Measurements from ENCODE around the gene TTPAL.

Gene TTPAL

GRCh38 chr20:44540834-44541233, 65.2 kb downstream of the TTPAL start:
- Histone ChIP-seq H3K4me3 (ENCODE audit: low read length) (no peak overlapping the region), H3K4me2 (ENCODE audit: low read length) (no peak overlapping the region), H3K9me2 (replicated peaks; ENCODE audit: control insufficient read depth, low read length) (no peaks in the 10 kb centered on the region), H4K20me1 (ENCODE audit: control insufficient read depth, insufficient read depth, low read depth, low read length) (no peaks in the 10 kb centered on the region), H3K79me2 (ENCODE audit: control insufficient read depth, low read length) (no peaks in the 10 kb centered on the region), H3K27ac (ENCODE audit: low read depth, low read length) (no peak overlapping the region), H3K36me3 (ENCODE audit: control insufficient read depth, low read length) (no peaks in the 10 kb centered on the region), H3F3A (ENCODE audit: control insufficient read depth, insufficient read depth) (no peaks in the 10 kb centered on the region), H3K4me1 (ENCODE audit: control insufficient read depth, low read length) (peaks cover 7% of the 10 kb centered on the region), H3K9me3 (ENCODE audit: control insufficient read depth, insufficient read depth, low read length) (no peaks in the 10 kb centered on the region), H3K27me3 (ENCODE audit: control insufficient read depth, low read length) (no peaks in the 10 kb centered on the region)
- TF ChIP-seq CTCF (IDR thresholded peaks at IDR 0.05; ENCODE audit: low read depth, low read length, poor library complexity, severe bottlenecking), result no peak
- no peak for TF ChIP-seq EZH2phosphoT487 (IDR thresholded peaks at IDR 0.05; ENCODE audit: borderline replicate concordance, low read length)

- TF ChIP-seq EZH2phosphoT487 (IDR thresholded peaks at IDR 0.05; ENCODE audit: borderline replicate concordance, low read length) (no peak), CTCF (IDR thresholded peaks at IDR 0.05; ENCODE audit: low read depth, low read length, poor library complexity, severe bottlenecking) (no peak)
- Histone ChIP-seq H3K79me2 (ENCODE audit: control insufficient read depth, low read length) (no peaks in the 10 kb centered on the region), H4K20me1 (ENCODE audit: control insufficient read depth, insufficient read depth, low read depth, low read length) (no peaks in the 10 kb centered on the region)
These were observed 66.3 kb downstream of the TTPAL start for GRCh38 chr20:44541992-44542391.

DNA sequence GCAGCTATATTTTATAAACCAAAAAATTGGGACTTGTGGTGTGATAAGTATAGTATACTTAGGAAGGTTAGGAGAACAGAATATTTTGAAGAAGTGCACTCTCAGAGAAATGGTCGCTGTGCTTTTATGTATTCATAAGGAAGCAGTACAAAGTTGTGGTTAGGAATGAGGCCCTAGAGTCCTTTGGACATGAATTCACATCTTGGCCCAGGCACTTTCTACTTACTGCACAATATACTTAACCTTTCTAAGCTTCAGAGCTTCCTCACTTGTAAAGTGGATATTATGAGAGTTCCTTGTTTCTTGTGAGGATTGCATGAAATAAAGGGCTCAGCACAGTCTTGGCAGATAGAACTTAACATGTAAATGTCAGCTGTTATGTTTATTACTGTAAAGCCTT, 67.2 kb downstream of the TTPAL start:
- H3K4me2 ChIP-seq (ENCODE audit: low read length), result no peak overlapping the region
- TF ChIP-seq EZH2phosphoT487 (IDR thresholded peaks at IDR 0.05; ENCODE audit: borderline replicate concordance, low read length) (no peak), CTCF (IDR thresholded peaks at IDR 0.05; ENCODE audit: low read depth, low read length, poor library complexity, severe bottlenecking) (no peak)
- H3K9me2 ChIP-seq (replicated peaks; ENCODE audit: control insufficient read depth, low read length), result no peaks in the 10 kb centered on the region
- H4K20me1 ChIP-seq (ENCODE audit: control insufficient read depth, insufficient read depth, low read depth, low read length), result no peaks in the 10 kb centered on the region
- no peak overlapping the region for H3K27ac ChIP-seq (ENCODE audit: low read depth, low read length)
- H3K36me3 ChIP-seq (ENCODE audit: control insufficient read depth, low read length), result no peaks in the 10 kb centered on the region
- no peaks in the 10 kb centered on the region for H3K9me3 ChIP-seq (ENCODE audit: control insufficient read depth, insufficient read depth, low read length)
- no peaks in the 10 kb centered on the region for H3F3A ChIP-seq (ENCODE audit: control insufficient read depth, insufficient read depth)
- H3K79me2 ChIP-seq (ENCODE audit: control insufficient read depth, low read length), result no peaks in the 10 kb centered on the region
- no peak overlapping the region for H3K4me3 ChIP-seq (ENCODE audit: low read length)
- no peaks in the 10 kb centered on the region for H3K4me1 ChIP-seq (ENCODE audit: control insufficient read depth, low read length)
- H3K27me3 ChIP-seq (ENCODE audit: control insufficient read depth, low read length), result no peaks in the 10 kb centered on the region

More at GRCh38 chr20:44541992-44542391, 66.3 kb downstream of the TTPAL start:
- H3K9me2 ChIP-seq (replicated peaks; ENCODE audit: control insufficient read depth, low read length), result no peaks in the 10 kb centered on the region
- H3K4me3 ChIP-seq (ENCODE audit: low read length), result no peak overlapping the region
- H3F3A ChIP-seq (ENCODE audit: control insufficient read depth, insufficient read depth), result no peaks in the 10 kb centered on the region
- no peaks in the 10 kb centered on the region for H3K4me1 ChIP-seq (ENCODE audit: control insufficient read depth, low read length)
- H3K9me3 ChIP-seq (ENCODE audit: control insufficient read depth, insufficient read depth, low read length), result no peaks in the 10 kb centered on the region
- no peaks in the 10 kb centered on the region for H3K36me3 ChIP-seq (ENCODE audit: control insufficient read depth, low read length)
- no peak overlapping the region for H3K4me2 ChIP-seq (ENCODE audit: low read length)
- H3K27me3 ChIP-seq (ENCODE audit: control insufficient read depth, low read length), result no peaks in the 10 kb centered on the region
- H3K27ac ChIP-seq (ENCODE audit: low read depth, low read length), result no peak overlapping the region

GRCh38 chr20:44543358-44543757, 67.7 kb downstream of the TTPAL start:
- H4K20me1 ChIP-seq (ENCODE audit: control insufficient read depth, insufficient read depth, low read depth, low read length), result no peaks in the 10 kb centered on the region
- H3K4me2 ChIP-seq (ENCODE audit: low read length), result no peak overlapping the region
- H3K27me3 ChIP-seq (ENCODE audit: control insufficient read depth, low read length), result no peaks in the 10 kb centered on the region
- H3K4me3 ChIP-seq (ENCODE audit: low read length), result no peak overlapping the region
- H3K36me3 ChIP-seq (ENCODE audit: control insufficient read depth, low read length), result no peaks in the 10 kb centered on the region
- H3F3A ChIP-seq (ENCODE audit: control insufficient read depth, insufficient read depth), result no peaks in the 10 kb centered on the region
- no peaks in the 10 kb centered on the region for H3K9me2 ChIP-seq (replicated peaks; ENCODE audit: control insufficient read depth, low read length)
- H3K9me3 ChIP-seq (ENCODE audit: control insufficient read depth, insufficient read depth, low read length), result no peaks in the 10 kb centered on the region
- no peaks in the 10 kb centered on the region for H3K4me1 ChIP-seq (ENCODE audit: control insufficient read depth, low read length)
- H3K79me2 ChIP-seq (ENCODE audit: control insufficient read depth, low read length), result no peaks in the 10 kb centered on the region
- TF ChIP-seq CTCF (IDR thresholded peaks at IDR 0.05; ENCODE audit: low read depth, low read length, poor library complexity, severe bottlenecking), result no peak
- TF ChIP-seq EZH2phosphoT487 (IDR thresholded peaks at IDR 0.05; ENCODE audit: borderline replicate concordance, low read length), result no peak
- H3K27ac ChIP-seq (ENCODE audit: low read depth, low read length), result no peak overlapping the region

Data from DOHH2 (cell line).